NCI-H345 treated with DMSO at 0.1 percent for 48 hours (cell line): ENCODE results near the gene MRPS18C.
"Not testable (repeated sequence)": the region's sequence is repeated elsewhere in the genome, so short reads cannot be mapped to it uniquely, and the experiment has no call there.

Experiments used
- DNase-seq: peaks from one replicate; lab custom pipeline; 2025; ENCODE audit not compliant: unreplicated experiment; lab: John Stamatoyannopoulos, UW

Gene MRPS18C

DNA sequence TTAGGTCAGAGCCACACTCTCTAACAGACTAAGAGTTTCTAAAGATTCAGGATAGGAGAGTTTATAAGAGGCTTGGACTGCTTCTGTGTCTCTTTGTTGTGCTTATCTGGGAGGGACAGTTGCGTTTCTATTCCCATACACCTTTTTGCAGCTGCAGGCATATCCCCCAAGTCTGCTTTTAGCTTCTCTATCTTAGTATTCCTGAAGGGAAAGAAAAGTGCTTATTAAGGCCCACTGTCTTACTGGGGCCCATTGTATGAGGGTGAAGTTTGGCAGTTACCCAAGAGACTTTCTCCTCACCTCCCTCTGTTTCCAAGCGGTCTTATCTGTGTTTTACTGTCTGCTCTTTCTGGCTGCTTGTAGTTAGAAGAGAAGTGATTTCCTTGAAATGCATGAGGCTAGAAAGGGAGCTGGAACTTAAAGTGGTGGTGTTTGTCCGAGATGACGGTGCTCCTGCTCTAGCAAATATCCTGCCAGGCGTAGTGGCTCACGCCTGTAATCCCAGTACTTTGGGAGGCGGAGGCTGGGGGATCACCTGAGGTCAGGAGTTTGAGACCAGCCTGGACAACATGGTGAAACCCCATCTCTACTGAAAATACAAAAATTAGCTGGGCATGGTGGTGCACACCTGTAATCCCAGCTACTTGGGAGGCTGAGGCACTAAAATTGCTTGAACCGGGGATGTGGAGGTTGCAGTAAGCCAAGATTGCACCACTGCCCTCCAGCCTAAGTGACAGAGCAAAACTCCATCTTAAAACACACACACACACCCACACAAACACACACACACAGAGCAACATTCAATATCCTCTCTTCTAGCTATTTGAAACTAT is 40.4 kb downstream of the MRPS18C start:
- not testable (repeated sequence) for DNase-seq

- no peak for DNase-seq
These were observed 42.3 kb downstream of the MRPS18C start for GRCh38 chr4:83498187-83498586.

DNA sequence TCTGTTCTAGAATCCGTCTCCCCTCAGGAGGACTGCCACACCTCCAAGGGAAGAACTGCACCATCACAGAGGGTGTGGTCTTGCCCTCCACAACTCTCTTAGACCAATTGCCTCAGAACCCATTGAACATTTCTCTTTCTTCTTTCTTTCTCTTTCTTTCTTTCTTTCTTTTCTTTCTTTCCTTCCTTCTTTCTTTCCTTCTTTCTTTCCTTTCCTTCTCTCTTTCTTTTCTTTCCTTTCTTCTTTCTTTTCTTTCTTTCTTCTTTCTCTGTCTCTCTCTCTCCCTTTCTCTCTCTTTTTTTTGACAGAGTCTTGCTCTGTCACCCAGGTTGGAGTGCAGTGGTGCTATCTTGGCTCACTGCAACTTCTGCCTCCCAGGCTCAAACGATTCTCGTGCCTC is 45.8 kb downstream of the MRPS18C start:
- not testable (repeated sequence) for DNase-seq

DNA sequence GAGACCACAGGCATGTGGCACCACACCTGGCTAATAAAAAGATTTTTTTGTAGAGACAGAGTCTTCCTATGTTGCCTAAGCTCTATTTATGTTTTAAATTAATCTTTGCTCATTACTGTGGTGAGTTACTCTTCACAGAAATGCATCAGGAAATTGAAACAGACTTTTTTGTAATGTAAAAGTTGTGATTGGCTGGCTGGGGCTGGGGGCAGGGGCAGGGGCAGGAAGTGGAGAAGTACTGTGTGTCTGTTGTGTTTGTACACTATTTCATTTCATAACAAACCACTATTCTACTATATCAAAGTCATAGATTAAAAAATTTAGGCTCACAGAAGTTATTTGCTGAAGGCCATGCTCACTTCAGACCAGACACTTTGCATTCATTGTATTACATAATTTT is 48.1 kb downstream of the MRPS18C start:
- no peak for DNase-seq

DNA sequence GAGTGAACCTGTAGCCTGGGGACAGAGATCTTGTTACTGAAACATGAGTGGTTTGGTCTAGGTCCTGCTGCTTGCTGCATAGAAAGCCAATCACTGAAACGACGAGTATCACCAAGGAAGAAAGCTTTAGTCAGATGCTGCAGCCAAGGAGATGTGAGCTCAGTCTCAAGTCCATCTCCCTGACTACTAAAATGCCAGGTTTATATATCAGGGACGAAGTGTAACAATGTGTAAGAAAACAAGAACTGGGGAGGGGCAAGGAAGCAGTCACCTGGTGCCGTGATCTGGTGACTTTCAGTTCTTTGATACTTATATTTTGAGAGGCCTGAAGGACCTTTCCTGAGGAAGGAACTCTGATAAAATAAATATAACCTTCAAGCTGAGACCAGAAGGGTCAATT is 48.6 kb downstream of the MRPS18C start:
- DNase-seq: no peak

- DNase-seq: no peak
These were observed 49.1 kb downstream of the MRPS18C start for GRCh38 chr4:83504996-83505395.

GRCh38 chr4:83509156-83509585 is 53.3 kb downstream of the MRPS18C start:
- not testable (repeated sequence) for DNase-seq

GRCh38 chr4:83510442-83510841 is 54.6 kb downstream of the MRPS18C start:
- DNase-seq: no peak
